Mucosa of stomach (tissue), 1 donor: ENCODE data around the gene TMED7.
"Not testable (repeated sequence)": the region's sequence is repeated elsewhere in the genome, so short reads cannot be mapped to it uniquely, and the experiment has no call there.

Source experiments
- H3K27me3 ChIP-seq: one replicate; pipeline ENCODE4 v1.7.0; 2013; ENCODE audit warnings: mild to moderate bottlenecking, low read length; ENCODE audit not compliant: control insufficient read depth, insufficient read depth
- H3K36me3 ChIP-seq: one replicate; pipeline ENCODE4 v1.7.0; 2013; ENCODE audit warnings: low read length; ENCODE audit not compliant: control insufficient read depth, insufficient read depth
- H3K4me1 ChIP-seq: one replicate; pipeline ENCODE4 v1.7.0; 2013; ENCODE audit warnings: mild to moderate bottlenecking, low read length; ENCODE audit not compliant: control insufficient read depth, insufficient read depth
- H3K4me3 ChIP-seq: one replicate; pipeline ENCODE4 v1.7.0; 2013; ENCODE audit warnings: low read length
- H3K9ac ChIP-seq: one replicate; pipeline ENCODE4 v1.7.0; 2013; ENCODE audit warnings: mild to moderate bottlenecking, low read length, moderate library complexity
- H3K9me3 ChIP-seq: one replicate; pipeline ENCODE4 v1.7.0; 2013; ENCODE audit warnings: mild to moderate bottlenecking, low read length, moderate library complexity; ENCODE audit not compliant: control insufficient read depth
- donor health status: Pancreatic carcinoma.

TMED7 gene

DNA sequence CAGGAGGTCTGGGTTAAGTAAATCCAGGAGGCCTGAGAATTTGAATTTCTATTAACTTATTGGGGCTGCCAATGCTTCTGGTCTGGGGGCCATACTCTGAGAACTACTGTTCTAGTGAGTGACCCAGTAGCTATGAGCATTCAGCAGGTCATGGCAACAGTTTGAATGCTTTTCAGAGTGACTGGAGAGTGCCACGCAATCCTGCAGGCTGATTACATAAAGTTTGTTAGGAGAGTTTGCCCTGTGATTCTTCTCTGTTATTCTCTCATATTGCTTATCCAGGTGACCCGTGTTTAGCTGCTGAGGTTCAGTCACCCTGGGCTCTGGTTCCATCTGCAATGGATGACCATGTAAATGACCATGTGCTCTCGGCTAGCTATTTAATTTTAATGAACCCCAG is 22.2 kb upstream of the TMED7 start:
- Histone ChIP-seq H3K4me3 (no peak overlapping the region), H3K9me3 (no peaks in the 10 kb centered on the region), H3K36me3 (no peaks in the 10 kb centered on the region), H3K4me1 (no peaks in the 10 kb centered on the region), H3K27me3 (no peaks in the 10 kb centered on the region), H3K9ac (no peak overlapping the region)

DNA sequence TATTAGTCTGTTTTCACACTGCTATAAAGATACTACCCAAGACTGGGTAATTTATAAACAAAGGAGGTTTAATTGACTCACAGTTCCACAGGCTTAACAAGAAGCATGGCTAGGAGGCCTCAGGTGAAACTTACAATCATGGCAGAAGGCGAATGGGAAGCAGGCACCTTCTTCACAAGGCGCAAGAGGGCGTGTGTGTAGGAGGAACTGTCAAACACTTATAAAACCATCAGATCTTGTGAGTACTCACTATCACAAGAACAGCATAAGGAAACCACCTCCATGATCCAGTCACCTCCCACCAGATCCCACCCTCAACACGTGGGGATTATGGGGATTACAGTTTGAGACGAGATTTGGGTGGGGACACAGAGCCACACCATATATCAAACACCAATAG is 19.6 kb upstream of the TMED7 start:
- H3K36me3 ChIP-seq, H3K4me3 ChIP-seq, H3K9ac ChIP-seq, H3K4me1 ChIP-seq, H3K9me3 ChIP-seq, H3K27me3 ChIP-seq: not testable (repeated sequence)

GRCh38 chr5:115644046-115644445 is 18.2 kb upstream of the TMED7 start:
- no peaks in the 10 kb centered on the region for H3K36me3 ChIP-seq
- no peaks in the 10 kb centered on the region for H3K27me3 ChIP-seq
- H3K9me3 ChIP-seq = no peaks in the 10 kb centered on the region
- H3K9ac ChIP-seq = no peak overlapping the region
- no peak overlapping the region for H3K4me3 ChIP-seq
- no peaks in the 10 kb centered on the region for H3K4me1 ChIP-seq

DNA sequence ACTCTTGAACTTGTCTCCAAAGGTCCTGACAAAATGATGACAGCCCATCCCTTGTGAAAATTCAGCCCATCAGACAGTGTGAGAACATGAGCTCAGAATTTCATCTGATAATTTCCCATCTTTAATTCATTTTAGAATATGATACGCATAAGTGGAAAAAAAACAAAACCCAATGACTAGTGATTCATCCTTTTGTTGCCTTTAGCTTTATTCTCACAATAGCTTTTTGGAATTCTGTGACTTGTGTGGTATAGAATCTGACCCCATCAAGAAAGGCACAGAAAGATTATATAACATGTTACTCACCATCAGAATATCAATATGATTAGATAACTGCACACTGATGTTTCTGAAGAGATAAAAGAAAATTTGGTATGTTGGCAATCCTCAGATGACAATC is 16.1 kb upstream of the TMED7 start:
- Histone ChIP-seq H3K9me3 (no peaks in the 10 kb centered on the region), H3K4me1 (no peaks in the 10 kb centered on the region), H3K27me3 (no peaks in the 10 kb centered on the region), H3K36me3 (no peaks in the 10 kb centered on the region), H3K4me3 (no peak overlapping the region), H3K9ac (no peak overlapping the region)

DNA sequence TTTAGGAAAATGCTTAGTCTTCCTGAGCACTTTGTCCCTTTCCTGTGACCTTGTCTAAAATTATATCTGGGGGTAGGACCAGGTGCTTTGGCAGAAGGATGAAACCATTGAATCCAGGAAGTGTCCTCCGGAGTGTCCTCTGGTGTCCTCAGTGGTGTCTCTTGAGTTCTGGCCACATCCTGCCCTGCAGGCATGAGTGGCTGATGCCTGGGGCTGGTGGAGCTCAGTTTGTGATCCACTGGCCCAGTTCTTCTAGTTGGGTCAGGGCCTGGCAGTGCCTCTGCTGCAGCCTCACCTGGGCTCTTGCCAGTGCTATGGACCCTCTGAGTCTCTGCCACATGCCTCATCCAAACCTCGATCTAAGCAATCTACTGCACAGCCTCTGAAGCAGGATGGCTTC is 14.4 kb upstream of the TMED7 start:
- Histone ChIP-seq H3K4me3 (no peak overlapping the region), H3K9me3 (no peaks in the 10 kb centered on the region), H3K36me3 (no peaks in the 10 kb centered on the region), H3K4me1 (no peaks in the 10 kb centered on the region), H3K27me3 (no peaks in the 10 kb centered on the region), H3K9ac (no peak overlapping the region)

- Histone ChIP-seq H3K4me3 (no peak overlapping the region), H3K4me1 (no peaks in the 10 kb centered on the region), H3K9me3 (no peaks in the 10 kb centered on the region), H3K36me3 (no peaks in the 10 kb centered on the region), H3K27me3 (no peaks in the 10 kb centered on the region), H3K9ac (no peak overlapping the region)
These were observed 13.5 kb upstream of the TMED7 start for GRCh38 chr5:115639377-115639776.

GRCh38 chr5:115637507-115637906 is 11.7 kb upstream of the TMED7 start:
- H3K27me3 ChIP-seq = no peaks in the 10 kb centered on the region
- H3K9ac ChIP-seq = no peak overlapping the region
- H3K36me3 ChIP-seq = no peaks in the 10 kb centered on the region
- H3K4me3 ChIP-seq = no peak overlapping the region
- H3K4me1 ChIP-seq = no peaks in the 10 kb centered on the region
- no peaks in the 10 kb centered on the region for H3K9me3 ChIP-seq

DNA sequence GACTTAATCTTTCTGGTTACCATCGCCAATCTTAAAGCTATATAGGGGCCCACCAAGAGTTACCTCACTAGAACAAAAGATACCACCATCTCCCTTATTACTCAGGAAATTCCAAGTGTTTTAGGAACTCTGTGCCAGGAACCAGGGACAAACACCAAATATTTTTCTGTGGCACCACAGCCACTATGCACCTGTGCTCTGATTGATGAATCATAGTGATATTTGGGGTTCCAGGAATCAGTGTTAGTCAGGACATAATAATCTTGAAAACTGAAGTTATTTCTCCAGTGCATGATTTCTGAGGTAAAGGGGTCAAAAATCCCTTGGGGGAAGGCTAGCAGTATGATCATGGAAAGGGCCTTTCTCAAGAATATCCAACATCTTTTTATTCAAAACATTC is 10.2 kb upstream of the TMED7 start:
- H3K36me3 ChIP-seq = no peaks in the 10 kb centered on the region
- no peak overlapping the region for H3K4me3 ChIP-seq
- H3K9me3 ChIP-seq = no peaks in the 10 kb centered on the region

DNA sequence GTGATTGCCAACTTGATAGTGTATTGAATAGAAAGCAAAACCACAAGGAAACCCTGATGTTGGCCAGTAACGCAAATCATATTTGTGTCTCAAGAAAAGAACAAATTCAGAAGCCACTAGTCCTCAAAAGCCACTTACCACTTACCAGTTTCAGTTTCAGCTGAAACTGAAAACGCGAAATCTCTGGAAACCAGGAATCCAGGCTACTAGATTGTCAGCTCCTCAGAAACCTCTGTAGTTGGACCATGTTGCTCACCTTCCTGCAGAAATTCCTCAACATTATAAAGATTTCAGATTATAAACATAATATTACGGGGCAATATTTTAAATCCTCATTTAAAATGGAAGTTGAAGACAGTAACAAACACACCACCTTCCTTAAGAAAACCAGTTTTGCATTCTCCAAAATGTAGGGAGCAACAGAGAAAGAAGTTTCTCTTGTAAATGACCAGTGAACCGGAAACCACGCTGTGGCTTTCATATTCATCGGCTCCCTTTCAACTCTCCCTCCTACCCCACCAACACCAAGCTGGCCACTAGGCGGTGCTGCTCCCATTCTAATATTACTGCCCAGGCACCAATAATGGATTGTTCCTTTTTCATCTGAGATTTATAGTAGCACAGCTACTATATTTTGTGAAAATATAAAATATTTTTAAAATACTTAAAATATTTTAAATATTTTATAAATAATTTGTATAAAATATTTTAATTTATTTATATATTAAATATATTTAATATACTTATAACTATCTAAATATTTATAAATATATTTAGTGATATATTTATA is 8.7 kb upstream of the TMED7 start:
- Histone ChIP-seq H3K27me3 (no peaks in the 10 kb centered on the region), H3K4me3 (peak overlapping the region; percentile 16), H3K9me3 (no peaks in the 10 kb centered on the region), H3K36me3 (no peaks in the 10 kb centered on the region), H3K4me1 (no peaks in the 10 kb centered on the region), H3K9ac (peak overlapping the region; percentile 74)

More for the DNA sequence above, 10.2 kb upstream of the TMED7 start:
- H3K9ac ChIP-seq = no peak overlapping the region
- H3K27me3 ChIP-seq = no peaks in the 10 kb centered on the region
- H3K4me1 ChIP-seq = no peaks in the 10 kb centered on the region

- H3K9me3 ChIP-seq = no peaks in the 10 kb centered on the region
- H3K9ac ChIP-seq = no peak overlapping the region
- H3K4me1 ChIP-seq = no peaks in the 10 kb centered on the region
- H3K4me3 ChIP-seq = no peak overlapping the region
- H3K27me3 ChIP-seq = no peaks in the 10 kb centered on the region
- no peaks in the 10 kb centered on the region for H3K36me3 ChIP-seq
These were observed 4.1 kb upstream of the TMED7 start for GRCh38 chr5:115629903-115630302.

DNA sequence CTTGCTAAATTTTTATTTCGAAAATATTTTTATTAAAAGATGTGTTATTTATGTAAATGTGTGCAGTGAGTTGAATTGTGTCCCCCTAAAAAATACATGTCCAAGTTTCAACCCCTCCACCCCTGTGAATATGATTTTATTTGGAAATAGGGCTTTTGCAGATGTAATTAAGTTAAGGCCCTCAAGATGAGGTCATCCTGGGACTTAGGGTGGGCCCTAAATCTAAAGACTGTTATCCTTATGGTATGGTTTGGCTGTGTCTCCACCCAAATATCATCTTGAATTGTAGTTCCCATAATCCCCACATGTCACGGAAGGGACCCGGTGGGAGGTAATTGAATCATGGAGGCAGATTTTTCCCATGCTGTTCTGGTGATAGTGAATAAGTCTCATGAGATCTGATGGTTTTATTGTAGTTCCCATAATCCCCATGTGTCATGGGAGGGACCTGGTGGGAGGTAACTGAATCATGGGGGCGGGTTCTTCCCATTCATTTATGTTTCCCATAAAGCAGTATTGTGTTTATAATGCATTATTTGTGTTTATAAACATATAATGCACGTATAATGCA is 1.5 kb upstream of the TMED7 start:
- Histone ChIP-seq H3K4me1 (peaks cover 15% of the 10 kb centered on the region), H3K4me3 (no peak overlapping the region), H3K9ac (no peak overlapping the region), H3K36me3 (no peaks in the 10 kb centered on the region), H3K9me3 (no peaks in the 10 kb centered on the region), H3K27me3 (no peaks in the 10 kb centered on the region)

GRCh38 chr5:115626445-115626823 is 598 bp upstream of the TMED7 start:
- Histone ChIP-seq H3K9me3 (no peaks in the 10 kb centered on the region), H3K4me3 (peak overlapping the region; percentile 69), H3K27me3 (no peaks in the 10 kb centered on the region), H3K4me1 (peaks cover 16% of the 10 kb centered on the region), H3K36me3 (no peaks in the 10 kb centered on the region), H3K9ac (peak overlapping the region; percentile 78)
